Measurements from ENCODE around the gene MAP2K3.

- no peak for TF ChIP-seq CTCF (IDR thresholded peaks at IDR 0.05)
- TF ChIP-seq POLR2A (IDR thresholded peaks at IDR 0.05), result no peak
Observed at GRCh38 chr17:21271454-21272183, 12.9 kb upstream of the MAP2K3 start.
